Lower lobe of right lung (tissue), 2 donors: Measurements from ENCODE around the gene EHD1. TPM values are rescaled to one million over a fixed set of nuclear protein-coding genes. Genes with fewer than 3 reads are reported as not detected.

ENCODE experiments used
- ATAC-seq, 2 donors: fragments of 200-7000 bp; cut with Tn5 transposase; one replicate each; pipeline ENCODE4 v1.9.1; 2020 to 2022; ENCODE audit warnings: mild to moderate bottlenecking in 2 of 2, moderate library complexity in 2 of 2
- DNase-seq: peaks from one replicate; pipeline ENCODE4 v3.0.0-alpha.2; 2020
- H3K27ac ChIP-seq: fragments of 200-600 bp; one replicate; pipeline ENCODE4 v1.8.0; 2022
- H3K27me3 ChIP-seq: fragments of 200-600 bp; one replicate; pipeline ENCODE4 v1.8.0; 2022; ENCODE audit warnings: low read depth
- H3K36me3 ChIP-seq: fragments of 200-600 bp; one replicate; pipeline ENCODE4 v1.8.0; 2022; ENCODE audit warnings: mild to moderate bottlenecking
- H3K4me1 ChIP-seq: fragments of 200-600 bp; one replicate; pipeline ENCODE4 v1.8.0; 2022
- H3K4me3 ChIP-seq: fragments of 200-600 bp; one replicate; pipeline ENCODE4 v1.8.0; 2022; ENCODE audit warnings: mild to moderate bottlenecking
- H3K9me3 ChIP-seq: fragments of 200-600 bp; one replicate; pipeline ENCODE4 v1.8.0; 2022
- intact Hi-C: fragments of 100-400 bp; cut with DNase I; formaldehyde crosslinking; loops from one replicate; pipeline ENCODE4 v1.11.0; 2022
- total RNA-seq: library from RNA; stranded (reverse); fragmentation: NEBNext Ultra II Directional; extraction: Animal tissue kit (Norgen Biotek cat#: 25700); gene quantifications from one replicate; pipeline ENCODE4 v1.2.1, GENCODE V29; 2021
- TF ChIP-seq, protein P1 (sequence below): fragments of 200-600 bp; IDR thresholded peaks from one replicate; pipeline ENCODE4 v1.8.0; 2022; ENCODE audit warnings: antibody characterized with exemption, mild to moderate bottlenecking
- donor health status: DM: no; HTN: yes; CAD: no; lungs with severe emphysema.

EHD1 gene
- total RNA-seq, 1 donor from 2014 or later, result 73.4 TPM

DNA sequence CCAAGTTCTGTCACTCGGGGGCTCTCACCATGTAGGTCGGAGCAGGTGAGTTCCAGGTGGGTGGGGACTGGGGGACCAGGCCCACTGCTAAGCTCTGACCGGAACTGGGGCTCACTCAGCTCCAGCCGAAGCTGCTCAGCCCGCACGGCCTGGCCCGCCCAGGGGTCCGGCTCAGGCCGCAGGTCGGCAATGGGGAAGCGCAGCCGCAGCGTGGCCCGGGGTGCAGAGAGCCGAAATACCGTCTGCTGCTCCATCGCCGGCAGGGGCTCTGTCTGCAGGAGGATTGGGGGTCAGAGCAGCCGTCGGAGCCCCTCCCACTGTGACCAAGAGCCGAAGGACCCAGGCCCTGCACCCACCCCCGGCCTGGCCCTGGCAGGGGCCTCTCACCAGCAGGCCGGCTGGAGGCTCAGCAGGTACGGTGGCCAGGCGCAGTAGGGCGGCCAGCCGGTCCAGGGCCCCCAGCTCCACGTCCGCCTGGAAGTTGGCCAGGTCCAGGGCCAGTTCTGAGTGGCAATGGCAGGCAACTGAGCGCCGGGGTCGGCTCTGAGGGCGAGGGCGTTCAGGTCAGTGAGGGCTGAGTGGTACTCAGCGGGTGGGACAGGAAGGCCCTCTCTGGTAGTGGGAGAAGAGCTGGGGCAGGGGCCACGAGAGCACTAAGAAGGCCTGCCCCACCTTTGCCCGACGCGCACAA lies 31.4 kb upstream of the EHD1 start:
- Histone ChIP-seq H3K36me3 (peaks cover 96% of the 10 kb centered on the region), H3K27ac (no peak overlapping the region), H3K4me3 (no peak overlapping the region), H3K27me3 (no peaks in the 10 kb centered on the region), H3K4me1 (no peaks in the 10 kb centered on the region), H3K9me3 (no peaks in the 10 kb centered on the region)
- TF ChIP-seq, protein P1, sequence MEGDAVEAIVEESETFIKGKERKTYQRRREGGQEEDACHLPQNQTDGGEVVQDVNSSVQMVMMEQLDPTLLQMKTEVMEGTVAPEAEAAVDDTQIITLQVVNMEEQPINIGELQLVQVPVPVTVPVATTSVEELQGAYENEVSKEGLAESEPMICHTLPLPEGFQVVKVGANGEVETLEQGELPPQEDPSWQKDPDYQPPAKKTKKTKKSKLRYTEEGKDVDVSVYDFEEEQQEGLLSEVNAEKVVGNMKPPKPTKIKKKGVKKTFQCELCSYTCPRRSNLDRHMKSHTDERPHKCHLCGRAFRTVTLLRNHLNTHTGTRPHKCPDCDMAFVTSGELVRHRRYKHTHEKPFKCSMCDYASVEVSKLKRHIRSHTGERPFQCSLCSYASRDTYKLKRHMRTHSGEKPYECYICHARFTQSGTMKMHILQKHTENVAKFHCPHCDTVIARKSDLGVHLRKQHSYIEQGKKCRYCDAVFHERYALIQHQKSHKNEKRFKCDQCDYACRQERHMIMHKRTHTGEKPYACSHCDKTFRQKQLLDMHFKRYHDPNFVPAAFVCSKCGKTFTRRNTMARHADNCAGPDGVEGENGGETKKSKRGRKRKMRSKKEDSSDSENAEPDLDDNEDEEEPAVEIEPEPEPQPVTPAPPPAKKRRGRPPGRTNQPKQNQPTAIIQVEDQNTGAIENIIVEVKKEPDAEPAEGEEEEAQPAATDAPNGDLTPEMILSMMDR, result no peak
- no peak for ATAC-seq
- no peak for DNase-seq
- intact Hi-C loops, result no loop called here

DNA sequence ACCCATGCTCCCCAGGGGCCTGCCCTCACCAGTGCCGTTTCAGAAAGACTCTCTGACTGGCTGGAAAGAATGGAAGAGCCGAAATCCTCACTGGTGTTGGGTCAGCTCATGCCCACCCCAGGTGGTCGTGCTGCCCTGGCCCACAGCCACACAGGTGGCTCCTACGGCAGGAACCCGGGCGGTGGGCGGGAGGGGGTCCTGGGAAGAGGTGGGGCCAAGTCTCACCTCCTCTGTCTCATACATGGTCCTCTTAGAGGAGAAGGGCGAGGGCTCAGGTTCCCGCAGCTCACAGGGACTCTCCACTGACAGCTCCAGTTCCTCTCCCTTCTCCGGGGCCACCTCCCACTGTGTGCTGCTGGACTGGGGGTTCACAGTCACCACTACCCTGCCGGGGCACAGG lies 30.3 kb upstream of the EHD1 start:
- no peaks in the 10 kb centered on the region for H3K9me3 ChIP-seq
- no peak for DNase-seq
- ATAC-seq, result no peak
- TF ChIP-seq, protein P1, result no peak
- no peaks in the 10 kb centered on the region for H3K27me3 ChIP-seq
- intact Hi-C loops, result no loop called here
- H3K36me3 ChIP-seq, result peaks cover 100% of the 10 kb centered on the region
- H3K4me1 ChIP-seq, result no peaks in the 10 kb centered on the region
- H3K4me3 ChIP-seq, result no peak overlapping the region
- H3K27ac ChIP-seq, result no peak overlapping the region

DNA sequence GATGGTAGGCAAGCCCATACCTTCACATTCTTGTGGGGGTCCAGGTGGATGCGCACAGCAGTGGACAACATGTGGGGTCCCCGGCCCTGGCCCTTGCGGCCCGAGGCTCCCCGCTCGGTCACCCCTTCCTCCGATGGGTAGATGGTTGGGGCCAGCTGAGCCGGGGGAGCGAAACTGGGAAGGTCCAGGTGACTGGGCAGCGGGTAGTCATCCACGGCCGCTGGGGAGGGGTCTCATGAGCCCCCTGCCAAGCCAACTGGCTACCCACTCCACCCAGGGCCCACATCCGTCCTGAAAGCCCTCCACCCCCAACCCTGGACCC lies 27.9 kb upstream of the EHD1 start:
- DNase-seq (no peak), ATAC-seq (no peak)
- no peak overlapping the region for H3K27ac ChIP-seq
- no peak overlapping the region for H3K4me3 ChIP-seq
- TF ChIP-seq, protein P1, result no peak
- intact Hi-C loops, result no loop called here
- H3K4me1 ChIP-seq, result no peaks in the 10 kb centered on the region
- H3K9me3 ChIP-seq, result no peaks in the 10 kb centered on the region
- no peaks in the 10 kb centered on the region for H3K27me3 ChIP-seq
- H3K36me3 ChIP-seq, result peaks cover 100% of the 10 kb centered on the region

DNA sequence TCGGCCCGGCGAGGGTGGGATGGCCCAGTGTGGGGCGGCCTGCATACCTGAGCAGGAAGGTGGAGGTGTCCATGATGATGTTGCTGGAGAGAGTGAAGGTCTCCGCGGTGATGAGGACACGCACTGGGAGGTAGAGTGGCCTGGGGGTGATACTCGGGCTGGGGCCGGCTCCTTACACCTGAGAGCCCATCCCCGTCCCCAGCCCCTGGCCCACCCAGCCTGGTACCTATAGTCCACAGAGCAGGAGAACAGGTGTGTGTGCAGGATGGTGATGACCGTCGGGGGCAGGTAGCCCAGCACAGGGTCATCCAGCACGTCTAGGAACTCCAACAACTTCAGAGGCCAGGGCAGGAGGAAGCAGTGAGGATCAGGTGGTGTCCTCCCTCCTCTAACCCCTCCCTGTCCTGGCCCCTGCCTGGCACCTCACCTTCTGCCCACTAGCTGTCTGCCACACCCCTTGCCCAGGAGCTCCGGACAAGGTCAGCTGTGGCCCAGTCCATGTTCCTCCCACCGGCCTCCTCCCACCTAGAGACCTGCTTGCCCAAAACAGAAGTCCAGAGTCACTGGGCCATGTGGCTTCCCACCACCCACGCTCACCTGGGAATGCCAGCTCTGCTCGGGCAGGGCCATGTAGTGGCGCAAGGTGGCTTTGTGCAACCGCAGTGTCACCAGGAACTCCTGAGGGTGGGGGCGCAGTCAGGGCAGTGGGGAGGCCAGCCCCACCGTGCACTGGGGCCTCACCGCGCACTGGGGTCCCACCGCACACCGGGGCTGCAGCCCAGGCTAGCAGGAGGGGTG lies 27.3 kb upstream of the EHD1 start:
- DNase-seq (no peak), ATAC-seq (no peak)
- no peak overlapping the region for H3K4me3 ChIP-seq
- TF ChIP-seq, protein P1, result no peak
- intact Hi-C loops, result no loop called here
- no peak overlapping the region for H3K27ac ChIP-seq
- no peaks in the 10 kb centered on the region for H3K4me1 ChIP-seq
- H3K27me3 ChIP-seq, result no peaks in the 10 kb centered on the region
- peaks cover 100% of the 10 kb centered on the region for H3K36me3 ChIP-seq
- no peaks in the 10 kb centered on the region for H3K9me3 ChIP-seq

DNA sequence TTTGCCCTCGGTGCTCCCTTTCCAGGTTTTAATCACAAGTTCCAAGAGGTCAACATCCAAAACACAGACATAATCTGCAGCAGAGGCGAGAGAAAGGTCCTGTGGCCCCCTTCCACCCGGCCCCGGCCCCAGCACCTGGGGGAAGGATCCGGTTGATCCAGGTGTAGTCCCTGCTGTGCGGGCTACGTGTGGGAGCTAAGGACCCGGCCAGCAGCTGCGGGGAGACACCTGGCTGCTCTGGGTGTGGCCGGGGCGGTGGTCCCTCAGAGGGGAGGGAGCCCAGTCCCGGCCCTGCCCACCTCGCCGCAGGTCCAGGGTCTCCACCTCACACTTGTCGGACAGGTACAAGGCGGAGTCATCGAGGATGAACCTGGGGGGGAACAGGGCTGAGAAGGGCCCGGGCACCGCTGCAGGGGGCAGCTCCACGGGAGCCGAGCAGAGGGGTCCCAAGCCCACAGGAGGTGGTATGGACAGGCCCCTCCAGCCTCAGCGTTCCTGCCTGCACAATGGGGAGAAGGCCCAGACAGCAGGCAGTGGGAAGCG lies 24.9 kb upstream of the EHD1 start:
- no peak for ATAC-seq
- TF ChIP-seq, protein P1, result no peak
- intact Hi-C loops, result no loop called here
- Histone ChIP-seq H3K27ac (no peak overlapping the region), H3K9me3 (no peaks in the 10 kb centered on the region), H3K4me1 (no peaks in the 10 kb centered on the region), H3K36me3 (peaks cover 95% of the 10 kb centered on the region), H3K27me3 (no peaks in the 10 kb centered on the region), H3K4me3 (no peak overlapping the region)
- DNase-seq, result no peak
